ENCODE measurements around the gene TMEM273.

DNA sequence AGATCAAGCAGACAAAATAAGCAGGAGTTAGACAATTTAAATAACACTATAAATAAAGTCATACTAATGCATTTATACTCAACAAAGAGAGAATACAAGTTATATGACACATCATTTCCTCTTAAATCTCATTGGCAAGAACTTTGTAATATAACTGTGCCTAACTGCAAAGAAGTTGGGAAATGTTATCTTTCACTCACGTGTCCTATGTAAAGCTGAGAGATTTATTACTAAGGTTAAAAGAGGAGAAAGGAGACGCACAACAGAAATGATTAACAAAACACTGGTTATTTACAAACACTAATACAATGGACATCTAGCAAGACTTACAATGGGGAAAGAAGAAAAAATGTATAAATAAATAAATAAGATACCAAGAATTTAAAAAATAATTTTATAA is 12.7 kb upstream of the TMEM273 start:
- TF ChIP-seq POLR2A (IDR thresholded peaks at IDR 0.05) (no peak), EP300 (IDR thresholded peaks at IDR 0.05) (no peak)
- TF ChIP-seq, protein P1, sequence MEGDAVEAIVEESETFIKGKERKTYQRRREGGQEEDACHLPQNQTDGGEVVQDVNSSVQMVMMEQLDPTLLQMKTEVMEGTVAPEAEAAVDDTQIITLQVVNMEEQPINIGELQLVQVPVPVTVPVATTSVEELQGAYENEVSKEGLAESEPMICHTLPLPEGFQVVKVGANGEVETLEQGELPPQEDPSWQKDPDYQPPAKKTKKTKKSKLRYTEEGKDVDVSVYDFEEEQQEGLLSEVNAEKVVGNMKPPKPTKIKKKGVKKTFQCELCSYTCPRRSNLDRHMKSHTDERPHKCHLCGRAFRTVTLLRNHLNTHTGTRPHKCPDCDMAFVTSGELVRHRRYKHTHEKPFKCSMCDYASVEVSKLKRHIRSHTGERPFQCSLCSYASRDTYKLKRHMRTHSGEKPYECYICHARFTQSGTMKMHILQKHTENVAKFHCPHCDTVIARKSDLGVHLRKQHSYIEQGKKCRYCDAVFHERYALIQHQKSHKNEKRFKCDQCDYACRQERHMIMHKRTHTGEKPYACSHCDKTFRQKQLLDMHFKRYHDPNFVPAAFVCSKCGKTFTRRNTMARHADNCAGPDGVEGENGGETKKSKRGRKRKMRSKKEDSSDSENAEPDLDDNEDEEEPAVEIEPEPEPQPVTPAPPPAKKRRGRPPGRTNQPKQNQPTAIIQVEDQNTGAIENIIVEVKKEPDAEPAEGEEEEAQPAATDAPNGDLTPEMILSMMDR (IDR thresholded peaks at IDR 0.05) = no peak

Measured in tibial nerve (tissue), 4 donors.